CD4-positive, alpha-beta T cell (primary cell): Measurements from ENCODE around the gene ZKSCAN3. TPM values are rescaled to one million over a fixed set of nuclear protein-coding genes. Genes with fewer than 3 reads are reported as not detected.

ENCODE experiments used
- ATAC-seq: fragments of 200-7000 bp; cut with Tn5 transposase; one replicate; pipeline ENCODE4 v1.10.0; 2022; ENCODE audit warnings: mild to moderate bottlenecking; ENCODE audit not compliant: poor library complexity
- CTCF ChIA-PET: fragments of 350-600 bp; sonication (Branson Sonifier 250); formaldehyde crosslinking; loops from one replicate; lab custom pipeline; 2021; ENCODE audit warnings: antibody characterized with exemption, inconsistent platforms; lab: Charles Lee
- POLR2A ChIA-PET: fragments of 350-600 bp; sonication (Branson Sonifier 250); formaldehyde crosslinking; loops from one replicate; lab custom pipeline; 2021; ENCODE audit warnings: antibody characterized with exemption, inconsistent platforms; lab: Charles Lee
- DNase-seq, 14 experiments: peaks; one replicate each; pipeline ENCODE4 v3.0.0-alpha.2; 2013 to 2020; ENCODE audit warnings: mixed read lengths in 2 of 14
- H3K27ac ChIP-seq, 2 donors: one replicate each; pipeline versions ENCODE4 v1.5.1 to v1.7.0; 2013; ENCODE audit warnings: low read length in 2 of 2, low read depth in 1 of 2, mild to moderate bottlenecking in 1 of 2
- H3K27me3 ChIP-seq, 2 experiments: 1 replicate in 1 of 2; 2 replicates in 1 of 2; pipeline versions ENCODE4 v1.6.1 to v1.7.0; 2013; ENCODE audit warnings: low read length in 2 of 2, control low read depth in 1 of 2, mild to moderate bottlenecking in 1 of 2, moderate library complexity in 1 of 2; ENCODE audit not compliant: insufficient read depth in 2 of 2, control insufficient read depth in 1 of 2
- H3K36me3 ChIP-seq: one replicate; pipeline ENCODE4 v1.6.1; 2013; ENCODE audit warnings: low read length, control low read depth; ENCODE audit not compliant: insufficient read depth
- H3K4me1 ChIP-seq: one replicate; pipeline ENCODE4 v1.6.1; 2013; ENCODE audit warnings: low read length, control low read depth; ENCODE audit not compliant: insufficient read depth
- H3K4me3 ChIP-seq: one replicate; pipeline ENCODE4 v1.5.1; 2013; ENCODE audit warnings: mild to moderate bottlenecking, low read length, moderate library complexity
- H3K9me3 ChIP-seq, 2 experiments: 1 replicate in 1 of 2; 2 replicates in 1 of 2; pipeline versions ENCODE4 v1.6.1 to v1.7.0; 2013; ENCODE audit warnings: low read length in 2 of 2, mild to moderate bottlenecking in 2 of 2, control low read depth in 1 of 2, moderate library complexity in 1 of 2; ENCODE audit not compliant: control insufficient read depth in 1 of 2, insufficient read depth in 1 of 2
- H3K27ac Mint-ChIP-seq: one replicate; pipeline ENCODE4 v1.8.0; 2020; ENCODE audit warnings: mixed read lengths
- H3K27me3 Mint-ChIP-seq: one replicate; pipeline ENCODE4 v1.8.0; 2021; ENCODE audit warnings: mixed read lengths
- H3K36me3 Mint-ChIP-seq: one replicate; pipeline ENCODE4 v1.8.0; 2021; ENCODE audit warnings: low read depth, mixed read lengths
- H3K4me1 Mint-ChIP-seq: one replicate; pipeline ENCODE4 v1.8.0; 2021; ENCODE audit warnings: low read depth, mixed read lengths
- H3K4me3 Mint-ChIP-seq: one replicate; pipeline ENCODE4 v1.8.0; 2020; ENCODE audit warnings: mild to moderate bottlenecking, mixed read lengths
- H3K9me3 Mint-ChIP-seq: one replicate; pipeline ENCODE4 v1.8.0; 2020; ENCODE audit warnings: mixed read lengths
- intact Hi-C, 2 experiments: fragments of 100-400 bp; cut with DNase I in 1 of 2; cut with micrococcal nuclease in 1 of 2; formaldehyde crosslinking; loops; one replicate each; pipeline versions ENCODE4 v1.15.1 to v1.9.0; 2023 to 2025; cut with DNase I, micrococcal nuclease
- total RNA-seq, 174 experiments: library from RNA in 2 of 174; stranded (reverse) in 2 of 174; gene quantifications; one replicate each; pipeline ENCODE4 v1.2.3 and lab custom pipeline; 2021 to 2026
- TF ChIP-seq, protein P1 (sequence below): fragments of 200-600 bp; IDR thresholded peaks from one replicate; pipeline ENCODE4 v1.8.0; 2022; ENCODE audit warnings: antibody characterized with exemption, mild to moderate bottlenecking

Gene ZKSCAN3
- total RNA-seq, 2 experiments from 2014 or later: 0.88 to 0.89 TPM

DNA sequence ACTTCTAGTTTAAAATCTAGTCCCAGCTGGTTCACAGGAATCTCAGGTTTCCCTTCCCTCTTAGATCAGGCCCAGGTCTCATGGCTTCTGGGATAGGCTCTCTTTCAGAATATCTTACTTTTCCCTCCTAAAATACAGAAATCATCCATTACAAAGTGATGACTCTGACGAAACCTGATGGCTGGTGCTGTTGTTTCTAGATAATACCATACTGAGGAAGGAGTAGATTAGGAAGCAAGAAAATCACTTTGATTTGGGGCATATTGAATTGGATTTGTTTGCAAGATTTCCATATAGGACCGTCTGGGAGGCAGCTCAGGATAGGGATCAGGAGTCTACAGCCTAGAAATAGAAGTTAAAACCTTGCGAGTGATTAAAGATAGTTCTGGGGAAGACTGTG, 3.6 kb downstream of the ZKSCAN3 start:
- no peaks in the 10 kb centered on the region for H3K27me3 ChIP-seq
- intact Hi-C loops: loop anchor here in 1 of 2 experiments (2.0 to 5.0 kb wide), 4 partner anchors 47 to 271 kb away; partner anchors contain the start of genes ZKSCAN4, ZNF165 and ZSCAN23
- TF ChIP-seq, protein P1, sequence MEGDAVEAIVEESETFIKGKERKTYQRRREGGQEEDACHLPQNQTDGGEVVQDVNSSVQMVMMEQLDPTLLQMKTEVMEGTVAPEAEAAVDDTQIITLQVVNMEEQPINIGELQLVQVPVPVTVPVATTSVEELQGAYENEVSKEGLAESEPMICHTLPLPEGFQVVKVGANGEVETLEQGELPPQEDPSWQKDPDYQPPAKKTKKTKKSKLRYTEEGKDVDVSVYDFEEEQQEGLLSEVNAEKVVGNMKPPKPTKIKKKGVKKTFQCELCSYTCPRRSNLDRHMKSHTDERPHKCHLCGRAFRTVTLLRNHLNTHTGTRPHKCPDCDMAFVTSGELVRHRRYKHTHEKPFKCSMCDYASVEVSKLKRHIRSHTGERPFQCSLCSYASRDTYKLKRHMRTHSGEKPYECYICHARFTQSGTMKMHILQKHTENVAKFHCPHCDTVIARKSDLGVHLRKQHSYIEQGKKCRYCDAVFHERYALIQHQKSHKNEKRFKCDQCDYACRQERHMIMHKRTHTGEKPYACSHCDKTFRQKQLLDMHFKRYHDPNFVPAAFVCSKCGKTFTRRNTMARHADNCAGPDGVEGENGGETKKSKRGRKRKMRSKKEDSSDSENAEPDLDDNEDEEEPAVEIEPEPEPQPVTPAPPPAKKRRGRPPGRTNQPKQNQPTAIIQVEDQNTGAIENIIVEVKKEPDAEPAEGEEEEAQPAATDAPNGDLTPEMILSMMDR: no peak
- H3K27ac Mint-ChIP-seq: no peak overlapping the region
- no peaks in the 10 kb centered on the region for H3K9me3 Mint-ChIP-seq
- no peak overlapping the region for H3K27ac ChIP-seq
- no peak overlapping the region for H3K4me3 ChIP-seq
- peaks cover 31% of the 10 kb centered on the region for H3K4me1 ChIP-seq
- peak overlapping the region; percentile 47 for H3K4me3 Mint-ChIP-seq
- H3K36me3 ChIP-seq: no peaks in the 10 kb centered on the region
- H3K36me3 Mint-ChIP-seq: peaks cover 9% of the 10 kb centered on the region
- no peaks in the 10 kb centered on the region for H3K27me3 Mint-ChIP-seq
- CTCF ChIA-PET: no interaction called here
- peaks cover 59% of the 10 kb centered on the region for H3K4me1 Mint-ChIP-seq
- DNase-seq (no peak), ATAC-seq (no peak)
- POLR2A ChIA-PET: no interaction called here
- no peaks in the 10 kb centered on the region for H3K9me3 ChIP-seq

DNA sequence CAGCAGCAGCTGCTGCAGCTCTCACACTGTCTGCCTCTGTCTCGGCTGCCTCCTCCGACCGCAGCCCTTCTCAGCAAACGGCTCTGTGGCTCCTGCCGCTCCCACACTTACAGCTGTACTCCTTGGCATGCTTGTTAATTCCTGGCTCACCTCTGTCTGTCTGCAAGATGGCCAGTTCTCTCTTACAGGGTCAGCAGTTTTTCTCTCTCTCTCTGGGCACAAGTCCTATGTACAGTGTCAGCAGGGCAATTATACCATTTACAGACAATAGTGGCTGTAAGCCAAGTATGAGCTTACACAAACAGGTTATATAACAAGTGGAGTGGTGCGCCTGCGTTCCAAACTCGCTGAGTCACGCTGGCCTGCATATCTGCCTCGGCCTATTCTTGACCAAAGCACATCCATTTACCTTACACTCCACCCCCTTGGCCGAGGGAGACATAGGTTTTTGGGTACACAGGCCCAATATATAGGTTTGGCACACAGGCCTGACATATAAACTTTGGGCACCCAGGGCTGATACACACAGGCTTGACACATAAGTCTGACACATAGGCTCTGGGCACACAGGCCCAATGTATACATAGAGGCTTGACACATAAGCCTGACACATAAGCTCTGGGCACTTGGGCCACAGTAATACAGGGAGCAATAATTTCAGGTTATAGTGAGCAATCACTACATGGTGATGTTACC, 4.4 kb downstream of the ZKSCAN3 start:
- H3K36me3 ChIP-seq: no peaks in the 10 kb centered on the region
- no peak for DNase-seq
- peaks cover 31% of the 10 kb centered on the region for H3K4me1 ChIP-seq
- no peaks in the 10 kb centered on the region for H3K27me3 ChIP-seq
- ATAC-seq: no peak
- no peak overlapping the region for H3K27ac ChIP-seq
- Mint-ChIP-seq H3K4me3 (no peak overlapping the region), H3K36me3 (peaks cover 9% of the 10 kb centered on the region), H3K9me3 (no peaks in the 10 kb centered on the region), H3K27me3 (no peaks in the 10 kb centered on the region), H3K27ac (no peak overlapping the region), H3K4me1 (peaks cover 59% of the 10 kb centered on the region)
- TF ChIP-seq, protein P1: no peak
- ChIA-PET CTCF (no interaction called here), POLR2A (interaction anchor here (0.6 kb wide), 1 partner anchor 274 kb away, joined by 4 read pairs; the partner anchor contains the start of gene ZNF165)
- no peak overlapping the region for H3K4me3 ChIP-seq
- no peaks in the 10 kb centered on the region for H3K9me3 ChIP-seq
- intact Hi-C loops: loop anchor here in 1 of 2 experiments (2.0 to 5.0 kb wide), 4 partner anchors 47 to 272 kb away; partner anchors contain the start of genes ZKSCAN4, ZNF165 and ZSCAN23

DNA sequence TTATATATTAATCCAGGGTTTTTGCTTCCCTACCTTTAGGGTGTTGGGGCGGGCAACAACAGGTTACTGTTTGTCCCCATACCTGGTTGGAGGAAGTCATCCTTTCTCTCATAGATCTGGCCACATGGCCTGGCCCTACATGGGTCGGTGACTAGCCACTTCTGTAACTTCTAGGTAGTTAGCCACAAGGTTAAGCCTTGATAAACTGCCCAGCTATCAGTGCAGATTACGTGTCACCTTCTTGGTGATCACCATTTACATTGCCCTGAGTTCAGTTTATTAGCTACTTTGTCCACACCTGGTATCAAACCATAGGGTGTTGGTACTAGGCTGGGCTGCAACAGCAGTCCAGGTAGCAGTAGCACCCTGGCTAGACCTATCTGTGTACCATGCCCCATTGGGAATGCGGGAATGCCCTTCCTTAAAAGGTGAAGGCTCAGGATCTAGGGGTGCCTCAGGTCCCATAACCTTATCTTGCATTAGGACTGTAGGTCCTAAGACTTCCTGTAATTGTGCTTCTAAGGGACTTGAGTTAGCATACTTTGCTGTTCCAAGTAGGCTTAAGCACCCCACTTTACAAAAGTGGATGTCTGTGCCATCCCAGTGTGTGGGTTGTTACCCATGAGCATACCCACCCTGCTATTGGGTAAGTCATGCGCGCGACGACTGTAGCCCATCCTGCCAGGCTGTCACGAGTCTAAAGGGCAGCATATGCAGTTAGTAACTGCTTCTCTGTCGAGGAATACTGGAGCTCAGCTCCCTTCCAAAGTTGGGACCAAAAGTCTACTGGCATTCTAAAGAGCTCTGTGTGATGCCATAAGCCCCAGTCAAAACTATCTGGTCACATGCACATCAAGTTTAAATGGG, 5.2 kb downstream of the ZKSCAN3 start:
- TF ChIP-seq, protein P1: no peak
- no peaks in the 10 kb centered on the region for H3K27me3 ChIP-seq
- CTCF ChIA-PET: interaction anchor here (0.8 to 1.8 kb wide), 8 partner anchors 18 to 1178 kb away, joined by 3 to 18 read pairs (median 8); partner anchors contain the start of genes ZKSCAN8, ZSCAN26 and ZSCAN31
- peaks cover 30% of the 10 kb centered on the region for H3K4me1 ChIP-seq
- no peaks in the 10 kb centered on the region for H3K9me3 ChIP-seq
- H3K36me3 ChIP-seq: no peaks in the 10 kb centered on the region
- no peak overlapping the region for H3K27ac ChIP-seq
- intact Hi-C loops: loop anchor here (5.0 kb wide), 5 partner anchors 87 to 458 kb away; partner anchors contain the start of genes ZKSCAN4 (in 1 of the 2), ZNF165 (in 1 of the 2) and ZSCAN23 (in 1 of the 2)
- Mint-ChIP-seq H3K9me3 (no peaks in the 10 kb centered on the region), H3K4me3 (peak overlapping the region; percentile 90), H3K27me3 (no peaks in the 10 kb centered on the region), H3K36me3 (peaks cover 4% of the 10 kb centered on the region), H3K4me1 (peaks cover 52% of the 10 kb centered on the region), H3K27ac (no peak overlapping the region)
- no peak for DNase-seq
- POLR2A ChIA-PET: interaction anchor here (0.6 to 1.9 kb wide), 8 partner anchors 19 to 483 kb away, joined by 3 to 13 read pairs (median 6); partner anchors contain the start of genes ZNF165, ZSCAN16, ZSCAN26 and ZSCAN31
- no peak for ATAC-seq
- no peak overlapping the region for H3K4me3 ChIP-seq
